Hepatocyte (in vitro differentiated cells): ENCODE measurements around the gene MYBPC3.

Source experiments
- EZH2 ChIP-seq: fragments of 200-600 bp; sonication (generic); IDR thresholded peaks from 2 replicates; pipeline ENCODE4 v1.6.1; 2016; ENCODE audit warnings: antibody characterized with exemption, mild to moderate bottlenecking, borderline replicate concordance
- EZH2phosphoT487 ChIP-seq: fragments of 200-600 bp; sonication (generic); IDR thresholded peaks from one replicate; pipeline ENCODE4 v1.6.1; 2018; ENCODE audit warnings: antibody characterized with exemption, mild to moderate bottlenecking, low read depth, moderate library complexity; ENCODE audit not compliant: unreplicated experiment, severe bottlenecking
- TF ChIP-seq, protein P1 (sequence below): fragments of 200-600 bp; sonication (generic); IDR thresholded peaks from 2 replicates; pipeline ENCODE4 v1.5.1; 2016; ENCODE audit warnings: antibody characterized with exemption, mild to moderate bottlenecking; ENCODE audit not compliant: poor library complexity

DNA sequence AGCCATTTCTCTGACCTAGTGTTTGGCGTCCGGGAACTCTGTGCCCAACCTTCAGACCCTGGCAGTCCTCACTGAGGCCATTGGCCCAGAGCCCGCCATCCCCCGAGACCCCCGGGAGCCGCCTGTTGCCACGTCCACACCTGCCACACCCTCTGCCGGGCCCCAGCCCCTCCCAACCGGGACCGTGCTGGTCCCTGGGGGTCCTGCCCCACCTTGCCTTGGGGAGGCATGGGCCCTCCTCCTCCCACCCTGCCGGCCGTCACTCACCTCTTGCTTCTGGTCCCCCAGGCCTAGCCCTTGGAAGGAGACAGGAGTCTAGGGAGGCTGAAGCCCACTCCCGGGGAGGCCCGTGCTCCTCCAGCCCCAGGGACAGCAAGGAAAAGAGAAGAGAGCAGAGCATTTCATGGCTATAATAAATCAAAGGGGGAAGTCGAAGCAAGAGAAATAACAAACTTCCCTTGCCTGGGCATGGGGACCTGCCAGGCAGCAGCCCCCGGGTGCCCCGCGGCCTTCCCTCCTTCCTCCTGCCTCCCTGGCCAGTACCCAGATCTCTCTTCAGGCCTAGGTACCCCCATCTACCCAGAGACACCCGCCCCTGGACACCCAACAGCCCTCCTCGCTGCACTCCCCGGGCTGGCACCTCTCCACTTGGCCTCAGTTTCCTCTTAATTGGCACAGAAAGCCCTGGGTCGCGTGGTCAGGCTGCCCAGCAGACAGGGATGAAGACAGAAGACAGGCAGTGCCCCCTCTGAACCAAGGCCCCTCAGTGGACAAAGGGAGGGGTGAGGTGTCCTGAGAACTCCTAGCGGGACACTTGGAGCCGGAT, 42.9 kb upstream of the MYBPC3 start:
- TF ChIP-seq, protein P1, sequence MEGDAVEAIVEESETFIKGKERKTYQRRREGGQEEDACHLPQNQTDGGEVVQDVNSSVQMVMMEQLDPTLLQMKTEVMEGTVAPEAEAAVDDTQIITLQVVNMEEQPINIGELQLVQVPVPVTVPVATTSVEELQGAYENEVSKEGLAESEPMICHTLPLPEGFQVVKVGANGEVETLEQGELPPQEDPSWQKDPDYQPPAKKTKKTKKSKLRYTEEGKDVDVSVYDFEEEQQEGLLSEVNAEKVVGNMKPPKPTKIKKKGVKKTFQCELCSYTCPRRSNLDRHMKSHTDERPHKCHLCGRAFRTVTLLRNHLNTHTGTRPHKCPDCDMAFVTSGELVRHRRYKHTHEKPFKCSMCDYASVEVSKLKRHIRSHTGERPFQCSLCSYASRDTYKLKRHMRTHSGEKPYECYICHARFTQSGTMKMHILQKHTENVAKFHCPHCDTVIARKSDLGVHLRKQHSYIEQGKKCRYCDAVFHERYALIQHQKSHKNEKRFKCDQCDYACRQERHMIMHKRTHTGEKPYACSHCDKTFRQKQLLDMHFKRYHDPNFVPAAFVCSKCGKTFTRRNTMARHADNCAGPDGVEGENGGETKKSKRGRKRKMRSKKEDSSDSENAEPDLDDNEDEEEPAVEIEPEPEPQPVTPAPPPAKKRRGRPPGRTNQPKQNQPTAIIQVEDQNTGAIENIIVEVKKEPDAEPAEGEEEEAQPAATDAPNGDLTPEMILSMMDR, result no peak
- TF ChIP-seq EZH2, result no peak
- TF ChIP-seq EZH2phosphoT487, result no peak
